Measurements from ENCODE around the gene CDADC1.
"Not testable (repeated sequence)": the region's sequence is repeated elsewhere in the genome, so short reads cannot be mapped to it uniquely, and the experiment has no call there.

Gene CDADC1

DNA sequence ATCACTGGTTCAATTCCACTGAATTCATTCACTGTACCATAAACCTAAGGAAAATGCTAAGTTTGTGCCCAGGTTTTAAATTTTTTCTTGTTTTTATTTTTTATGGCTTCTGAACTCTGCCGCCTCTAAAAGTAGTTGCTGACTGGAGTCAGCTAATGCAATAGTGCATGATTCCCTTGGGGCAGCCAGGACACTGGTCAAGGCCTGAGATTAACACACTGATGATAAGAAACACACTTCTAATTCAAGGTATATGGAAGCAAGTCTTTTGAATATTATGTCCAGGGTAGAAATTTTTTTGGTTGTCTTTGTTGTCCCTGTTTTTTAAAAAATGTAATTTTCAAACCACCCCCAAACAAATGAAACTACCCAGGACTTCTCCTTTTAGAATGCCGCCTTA lies 72.2 kb downstream of the CDADC1 start:
- no peak for DNase-seq

DNA sequence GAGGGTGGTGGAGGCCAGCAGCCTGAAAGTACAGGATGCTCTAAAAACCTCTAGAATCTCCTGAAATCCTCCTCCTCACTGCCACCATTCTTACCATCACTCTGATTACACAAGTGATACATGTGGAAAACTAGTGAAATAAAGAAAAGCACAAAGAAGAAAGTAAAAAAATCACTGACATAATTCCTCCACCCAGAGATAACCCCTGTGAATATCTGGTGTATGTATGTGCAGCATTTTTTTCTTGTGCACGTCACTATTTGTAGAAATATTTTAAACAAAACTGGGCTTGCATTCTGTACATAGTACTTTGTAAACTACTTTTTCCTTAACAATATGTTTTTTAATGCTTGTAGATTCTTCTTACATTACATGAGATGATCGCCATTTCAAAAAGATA lies 73.2 kb downstream of the CDADC1 start:
- no peak for DNase-seq

DNA sequence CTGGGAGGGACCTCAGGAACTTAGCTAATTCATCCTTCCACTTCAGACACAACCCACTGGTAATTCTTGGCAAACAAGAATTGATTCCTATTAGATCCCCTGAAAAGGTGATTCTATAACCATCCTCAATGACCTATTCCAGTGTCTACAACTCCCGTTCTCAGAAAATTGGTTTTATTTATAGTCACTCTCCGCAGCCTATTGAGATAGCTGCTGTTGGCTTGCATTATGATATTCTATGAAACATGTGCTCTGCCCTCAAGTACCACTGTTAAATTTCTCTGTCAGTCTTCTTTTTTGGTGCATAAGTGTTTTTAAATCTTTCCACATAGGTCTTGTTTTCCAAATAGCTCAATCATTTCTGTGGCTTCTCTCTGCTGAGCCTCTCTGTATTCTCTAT lies 75.0 kb downstream of the CDADC1 start:
- DNase-seq: no peak

DNA sequence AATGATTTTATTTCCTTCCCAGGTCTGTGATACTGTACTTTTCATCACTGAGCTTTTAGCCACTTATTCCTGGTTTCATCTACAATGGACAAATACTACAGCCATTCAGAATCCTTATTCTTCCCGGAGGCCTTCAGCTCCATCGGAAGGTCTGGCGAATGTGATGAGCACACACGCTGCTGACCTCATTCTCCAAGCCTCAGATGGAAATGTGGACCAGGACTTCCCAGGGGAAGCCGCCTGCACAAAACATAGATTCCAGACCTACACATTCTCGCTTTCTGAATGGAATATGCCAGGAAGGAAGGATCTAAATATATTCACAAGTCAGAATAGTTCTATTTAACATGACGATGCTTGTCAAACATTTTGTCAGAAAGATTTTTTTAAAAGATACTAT lies 75.6 kb downstream of the CDADC1 start:
- DNase-seq: no peak

DNA sequence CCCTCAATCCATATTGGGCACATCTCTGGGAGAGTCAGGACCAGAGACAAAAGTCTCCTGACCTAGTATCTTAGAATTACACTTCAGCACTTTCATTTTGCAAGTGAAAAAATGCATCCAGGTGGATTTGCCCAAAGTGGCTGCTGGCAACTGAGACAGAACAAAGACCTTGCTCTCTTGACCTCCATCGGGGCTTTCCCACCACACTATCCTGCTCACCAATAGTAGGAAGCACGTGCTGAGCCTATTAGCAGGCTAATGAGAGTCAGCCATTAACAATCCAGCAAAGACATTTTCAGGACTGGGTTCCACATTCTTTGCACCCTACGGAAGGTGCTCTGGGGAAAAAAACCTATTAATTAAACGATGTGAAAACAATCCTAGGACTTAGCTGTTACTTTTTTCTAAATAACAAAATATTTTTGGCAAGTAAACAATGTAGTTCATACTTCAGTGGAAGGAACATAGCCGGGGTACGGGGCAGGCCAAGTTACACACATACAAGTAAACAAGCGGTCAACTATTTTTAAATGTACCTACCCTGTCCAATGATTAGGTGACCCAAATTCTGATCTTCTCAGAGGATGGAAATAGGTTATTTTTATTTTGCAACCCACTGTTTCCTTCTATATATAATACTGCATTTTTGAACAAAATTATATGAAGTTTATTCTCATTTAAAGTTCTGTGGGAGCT lies 78.6 kb downstream of the CDADC1 start:
- no peak for DNase-seq

DNA sequence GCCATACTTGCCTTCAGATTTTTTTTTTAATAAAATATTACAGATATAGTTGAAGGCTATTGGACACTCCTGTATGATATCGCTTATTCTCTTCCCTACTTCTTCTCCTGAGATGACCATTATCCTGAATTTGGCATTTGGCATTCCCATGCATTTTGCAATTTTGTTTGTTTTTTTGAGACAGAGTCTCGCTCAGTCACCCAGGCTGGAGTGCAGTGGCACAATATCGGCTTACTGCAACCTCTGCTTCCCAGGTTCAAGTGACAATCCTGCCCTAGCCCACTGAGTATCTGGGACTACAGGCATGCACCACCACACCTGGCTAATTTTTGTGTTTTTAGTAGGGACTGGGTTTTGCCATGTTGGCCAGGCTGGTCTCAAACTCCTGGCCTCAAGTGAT lies 79.4 kb downstream of the CDADC1 start:
- not testable (repeated sequence) for DNase-seq

DNA sequence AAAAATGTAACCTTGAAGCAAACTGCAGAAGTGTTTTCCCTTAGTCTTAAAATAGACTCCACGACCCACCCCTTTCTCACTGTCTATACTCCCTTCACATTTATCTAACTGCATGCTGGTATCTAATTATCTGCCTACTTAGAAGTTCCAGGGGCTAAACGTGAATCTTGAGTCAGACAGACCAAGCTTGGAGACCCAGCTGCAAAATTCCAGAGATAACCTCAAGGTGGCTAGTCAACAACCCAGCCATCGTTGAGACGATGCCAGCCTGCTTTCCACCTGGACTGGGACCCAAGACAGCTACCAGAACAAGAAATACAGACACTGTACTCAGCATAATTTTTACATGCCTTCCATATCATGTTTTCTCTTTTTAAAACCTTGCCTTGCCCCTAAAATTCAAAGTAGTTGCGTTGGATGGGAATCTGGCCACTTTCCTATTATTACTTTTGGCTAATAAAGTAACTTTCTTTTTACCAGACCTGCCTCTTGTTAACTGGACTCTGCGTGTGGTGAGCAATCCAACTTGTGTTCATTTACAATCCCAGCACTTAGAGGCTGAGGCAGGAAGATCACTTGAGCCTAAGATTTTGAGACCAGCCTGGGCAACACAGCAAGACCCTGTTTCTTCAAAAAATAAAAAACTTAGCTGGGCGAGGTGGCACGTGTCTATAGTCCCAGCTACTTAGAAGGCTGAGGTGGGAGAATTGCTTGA lies 82.3 kb downstream of the CDADC1 start:
- DNase-seq: no peak

DNA sequence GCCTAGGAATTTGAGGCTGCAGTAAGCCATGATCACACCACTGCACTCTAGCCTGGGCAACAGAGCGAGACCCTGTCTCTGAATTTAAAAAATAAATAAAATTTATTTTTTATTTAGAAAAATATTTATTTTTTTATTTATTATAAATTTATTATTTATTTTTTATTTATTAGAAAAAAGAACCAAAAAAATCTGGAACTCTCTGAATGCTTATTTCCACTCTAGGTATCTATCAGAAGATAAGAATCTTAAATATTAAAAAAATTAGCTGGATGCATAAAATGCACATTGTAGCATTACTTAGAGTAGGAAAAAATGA lies 82.8 kb downstream of the CDADC1 start:
- DNase-seq: no peak

DNA sequence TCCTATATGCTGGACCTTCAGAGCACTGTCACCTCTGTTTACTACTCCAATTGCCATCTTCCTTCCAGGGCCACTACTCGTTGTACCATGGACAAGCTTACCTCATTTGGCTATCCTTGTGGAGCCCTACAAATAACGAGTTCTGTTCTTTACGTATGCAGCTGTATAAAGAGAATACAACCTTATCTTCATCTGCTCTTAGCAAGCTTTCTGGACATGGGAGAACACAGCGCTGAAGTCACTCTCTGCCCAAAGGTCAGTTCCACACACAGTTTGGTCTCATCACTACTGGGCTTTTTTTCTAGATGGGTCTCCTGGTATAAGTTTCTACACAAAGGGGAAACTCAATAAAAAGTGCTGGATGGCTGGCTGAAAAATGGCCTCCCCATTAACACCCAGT lies 88.9 kb downstream of the CDADC1 start:
- no peak for DNase-seq

DNA sequence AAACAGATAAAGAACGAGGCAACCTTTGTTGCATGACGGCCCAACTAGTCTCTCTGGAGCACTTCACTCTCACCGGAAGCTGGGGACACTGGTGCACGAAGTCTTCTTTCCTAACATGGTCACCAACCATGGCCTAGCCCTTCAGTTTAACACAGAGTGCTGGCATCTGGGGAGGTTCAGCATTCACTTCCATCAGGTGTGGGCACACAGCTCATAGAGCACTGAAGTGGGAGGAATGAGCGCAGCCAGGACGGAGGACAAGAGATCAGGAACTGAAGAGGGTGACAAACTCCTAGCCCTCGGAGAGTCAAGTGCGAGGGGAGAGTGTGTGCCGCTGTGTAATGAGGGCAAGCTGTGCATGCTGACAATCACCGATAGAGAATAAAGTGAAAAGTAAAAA lies 92.4 kb downstream of the CDADC1 start:
- no peak for DNase-seq

DNA sequence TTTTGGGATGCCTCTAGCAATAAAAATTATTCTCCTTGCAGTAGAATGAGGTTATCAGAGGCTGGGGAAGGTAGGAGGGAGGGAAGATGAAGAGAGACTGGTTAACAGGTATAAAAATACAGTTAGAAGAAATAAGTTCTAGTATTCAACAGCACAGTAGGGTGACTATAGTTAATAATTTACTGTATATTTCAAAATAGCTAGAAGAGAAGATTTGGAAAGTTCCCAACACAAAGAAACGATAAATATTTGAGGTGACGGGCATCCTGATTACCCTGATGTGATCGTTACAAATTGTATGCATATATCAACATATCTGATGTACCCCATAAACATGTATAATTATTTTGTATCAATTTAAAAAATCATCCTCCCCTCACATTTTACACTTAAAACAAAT lies 93.8 kb downstream of the CDADC1 start:
- DNase-seq: no peak

DNA sequence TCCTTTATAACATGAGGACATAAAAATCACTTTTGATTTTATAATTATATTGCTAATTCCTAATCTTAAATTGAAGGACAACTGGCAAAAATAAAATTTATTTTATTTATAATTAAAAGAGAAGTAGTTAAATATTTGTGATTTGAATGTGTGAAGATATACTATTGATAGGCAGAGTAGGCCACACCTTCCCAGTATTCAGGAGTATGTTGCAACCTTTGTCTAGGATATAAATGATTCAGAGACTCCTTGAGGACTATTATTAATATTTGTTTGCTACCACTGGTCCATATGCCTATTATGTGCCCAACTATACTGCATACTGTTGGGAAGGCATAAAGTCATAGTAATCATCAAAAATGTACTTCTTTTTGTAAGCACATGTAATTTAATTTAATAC lies 94.2 kb downstream of the CDADC1 start:
- no peak for DNase-seq

DNA sequence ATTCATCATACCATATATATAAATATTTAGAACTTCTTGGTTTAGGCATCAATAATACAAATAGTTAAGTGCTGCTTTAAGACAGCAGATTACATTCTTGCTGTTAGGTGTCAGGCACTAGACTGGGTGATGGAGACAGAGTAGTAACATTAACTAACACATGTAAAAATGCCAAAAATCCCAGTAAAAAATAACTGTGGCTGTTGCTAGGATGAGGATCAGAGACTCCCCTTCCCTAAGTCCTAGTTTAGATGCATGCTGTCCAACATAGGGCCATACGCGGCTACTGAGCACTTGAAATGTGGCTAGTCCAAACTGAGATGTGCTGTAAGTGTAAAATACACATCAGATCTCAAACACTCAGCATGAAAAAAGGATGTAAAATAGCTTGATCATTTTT lies 94.7 kb downstream of the CDADC1 start:
- no peak for DNase-seq

Measured in activated effector memory CD4-positive, alpha-beta T cell treated with Interleukin-2 at 50 U/mL for 16 hours (primary cell).